HL-60 (cell line): Measurements from ENCODE around the gene ATAD1.

ENCODE experiments used
- CTCF ChIP-seq: IDR thresholded peaks from one replicate; pipeline ENCODE4 v1.5.1; 2011; ENCODE audit warnings: low read length, control low read depth, inconsistent platforms; ENCODE audit not compliant: insufficient read depth
- GABPA ChIP-seq: IDR thresholded peaks from 2 replicates; pipeline ENCODE4 v1.6.1; 2012; ENCODE audit warnings: low read depth
- POLR2AphosphoS5 ChIP-seq: IDR thresholded peaks from 2 replicates; pipeline ENCODE4 v1.6.1; 2012; ENCODE audit warnings: low read depth
- REST ChIP-seq: IDR thresholded peaks from 2 replicates; pipeline ENCODE4 v1.6.1; 2012; ENCODE audit warnings: low read depth; ENCODE audit not compliant: insufficient replicate concordance

- TF ChIP-seq POLR2AphosphoS5 (no peak), CTCF (no peak), REST (no peak), GABPA (no peak)
Measured at GRCh38 chr10:87705339-87705738, 112.7 kb downstream of the ATAD1 start.
